ENCODE results near the gene IFI6.
"Not testable (repeated sequence)": the region's sequence is repeated elsewhere in the genome, so short reads cannot be mapped to it uniquely, and the experiment has no call there.

Gene IFI6

GRCh38 chr1:27650539-27651175 is 21.3 kb downstream of the IFI6 start:
- peak; percentile 50 for DNase-seq (ENCODE audit: low spot score)

GRCh38 chr1:27650171-27650538 is 21.8 kb downstream of the IFI6 start:
- DNase-seq (ENCODE audit: low spot score): no peak

GRCh38 chr1:27649306-27649635 is 22.7 kb downstream of the IFI6 start:
- no peak for DNase-seq (ENCODE audit: low spot score)

- DNase-seq (ENCODE audit: low spot score): no peak
Measured at GRCh38 chr1:27648602-27649305, 23.2 kb downstream of the IFI6 start.

- DNase-seq (ENCODE audit: low spot score): no peak
Measured at GRCh38 chr1:27647328-27647727, 24.7 kb downstream of the IFI6 start.

- no peak for DNase-seq (ENCODE audit: low spot score)
Measured at GRCh38 chr1:27646676-27647075, 25.3 kb downstream of the IFI6 start.

- no peak for DNase-seq (ENCODE audit: low spot score)
Measured at GRCh38 chr1:27645071-27645415, 26.9 kb downstream of the IFI6 start.

GRCh38 chr1:27644369-27645070 is 27.5 kb downstream of the IFI6 start:
- no peak for DNase-seq (ENCODE audit: low spot score)

- peak; percentile 83 for DNase-seq (ENCODE audit: low spot score)
Measured at GRCh38 chr1:27643600-27644368, 28.2 kb downstream of the IFI6 start.

- DNase-seq (ENCODE audit: low spot score): not testable (repeated sequence)
Measured at GRCh38 chr1:27640514-27640913, 31.5 kb downstream of the IFI6 start.

GRCh38 chr1:27638805-27639204 is 33.2 kb downstream of the IFI6 start:
- no peak for DNase-seq (ENCODE audit: low spot score)

GRCh38 chr1:27638047-27638734 is 33.8 kb downstream of the IFI6 start:
- no peak for DNase-seq (ENCODE audit: low spot score)

GRCh38 chr1:27635396-27636142 is 36.4 kb downstream of the IFI6 start:
- DNase-seq (ENCODE audit: low spot score): no peak

GRCh38 chr1:27634985-27635367 is 37.0 kb downstream of the IFI6 start, which contains the start of gene FGR:
Gene FGR, minus strand, starts transcription at chr1:27635185. Its CDS starts 11,269 bp downstream, at chr1:27623916.
- no peak for DNase-seq (ENCODE audit: low spot score)

- peak; percentile 59 for DNase-seq (ENCODE audit: low spot score)
Measured at GRCh38 chr1:27634177-27634984, 37.6 kb downstream of the IFI6 start.

- no peak for DNase-seq (ENCODE audit: low spot score)
Measured at GRCh38 chr1:27633640-27634176, 38.3 kb downstream of the IFI6 start.

GRCh38 chr1:27633298-27633610 is 38.7 kb downstream of the IFI6 start:
- DNase-seq (ENCODE audit: low spot score): no peak

- no peak for DNase-seq (ENCODE audit: low spot score)
Measured at GRCh38 chr1:27632387-27633297, 39.4 kb downstream of the IFI6 start.

- no peak for DNase-seq (ENCODE audit: low spot score)
Measured at GRCh38 chr1:27630859-27631491, 41.0 kb downstream of the IFI6 start.

All from GM03348 (cell line).